WI38 (cell line): ENCODE results near the gene LBH.

Experiments used
- H3K4me3 ChIP-seq: 2 replicates; pipeline ENCODE4 v1.5.1; 2011; ENCODE audit warnings: low read depth, mild to moderate bottlenecking, control low read depth, low read length
- TF ChIP-seq, protein P1 (sequence below): IDR thresholded peaks from 2 replicates; pipeline ENCODE4 v1.5.1; 2012; ENCODE audit warnings: low read depth, mild to moderate bottlenecking, control low read depth, low read length

The LBH gene

DNA sequence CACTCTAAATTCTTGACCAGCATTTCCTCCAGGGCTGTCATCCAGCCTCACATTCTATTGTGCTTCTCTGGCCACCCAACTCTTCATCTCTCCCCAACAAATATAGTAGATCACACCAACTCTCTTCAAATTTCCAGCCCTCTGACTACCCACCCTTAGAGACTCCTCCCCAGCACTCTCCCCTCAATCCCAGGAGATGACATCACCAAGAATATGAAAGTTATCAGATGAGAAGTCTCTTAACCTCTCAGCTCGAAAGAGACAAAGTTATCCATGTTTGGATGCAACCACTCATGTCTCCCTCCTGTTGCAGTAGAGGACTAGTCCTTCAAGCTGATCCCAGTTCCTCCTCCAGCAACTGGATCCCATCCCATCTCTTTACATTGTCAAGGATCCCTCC is 47.1 kb downstream of the LBH start:
- TF ChIP-seq, protein P1, sequence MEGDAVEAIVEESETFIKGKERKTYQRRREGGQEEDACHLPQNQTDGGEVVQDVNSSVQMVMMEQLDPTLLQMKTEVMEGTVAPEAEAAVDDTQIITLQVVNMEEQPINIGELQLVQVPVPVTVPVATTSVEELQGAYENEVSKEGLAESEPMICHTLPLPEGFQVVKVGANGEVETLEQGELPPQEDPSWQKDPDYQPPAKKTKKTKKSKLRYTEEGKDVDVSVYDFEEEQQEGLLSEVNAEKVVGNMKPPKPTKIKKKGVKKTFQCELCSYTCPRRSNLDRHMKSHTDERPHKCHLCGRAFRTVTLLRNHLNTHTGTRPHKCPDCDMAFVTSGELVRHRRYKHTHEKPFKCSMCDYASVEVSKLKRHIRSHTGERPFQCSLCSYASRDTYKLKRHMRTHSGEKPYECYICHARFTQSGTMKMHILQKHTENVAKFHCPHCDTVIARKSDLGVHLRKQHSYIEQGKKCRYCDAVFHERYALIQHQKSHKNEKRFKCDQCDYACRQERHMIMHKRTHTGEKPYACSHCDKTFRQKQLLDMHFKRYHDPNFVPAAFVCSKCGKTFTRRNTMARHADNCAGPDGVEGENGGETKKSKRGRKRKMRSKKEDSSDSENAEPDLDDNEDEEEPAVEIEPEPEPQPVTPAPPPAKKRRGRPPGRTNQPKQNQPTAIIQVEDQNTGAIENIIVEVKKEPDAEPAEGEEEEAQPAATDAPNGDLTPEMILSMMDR, result no peak
- H3K4me3 ChIP-seq, result no peak overlapping the region

DNA sequence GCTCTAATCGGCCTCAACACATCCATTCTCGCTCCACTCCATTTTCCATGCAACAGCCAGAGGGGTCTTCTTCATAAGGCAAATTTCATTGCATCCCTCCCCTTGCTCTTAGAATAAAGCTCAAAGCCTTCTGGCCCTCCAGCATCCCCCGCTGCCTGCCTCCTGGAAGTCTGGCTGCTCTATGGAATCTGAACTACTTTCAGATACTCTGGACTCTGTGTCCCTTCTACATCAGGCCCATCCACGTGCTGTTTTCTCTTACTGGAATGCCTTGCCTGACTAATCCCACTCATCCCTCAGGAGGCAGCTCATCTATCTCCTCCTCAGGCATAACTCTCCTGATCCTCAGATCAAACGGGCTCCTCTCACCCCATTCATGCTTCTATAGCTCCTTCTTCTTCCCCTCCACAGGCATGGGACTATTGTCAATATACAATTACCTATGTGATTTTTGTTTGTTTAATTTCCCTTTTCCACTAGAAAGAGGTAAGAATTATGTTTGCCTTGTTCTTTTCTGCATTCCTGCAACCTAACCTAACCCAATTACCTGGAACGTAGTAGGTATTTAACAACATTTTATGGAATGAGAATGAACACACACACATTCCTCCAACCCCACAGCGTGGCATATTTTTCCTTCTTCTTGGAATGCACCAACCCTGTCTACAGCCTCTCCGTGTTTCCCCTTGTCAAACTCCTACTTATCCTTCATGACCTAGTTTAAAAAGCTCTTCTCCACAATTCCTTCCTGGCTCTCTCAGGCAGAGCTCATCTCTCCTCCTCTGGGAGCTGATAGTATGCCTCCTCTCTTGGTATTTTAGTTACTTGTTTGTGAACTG is 49.5 kb downstream of the LBH start:
- TF ChIP-seq, protein P1, result no peak
- no peak overlapping the region for H3K4me3 ChIP-seq

DNA sequence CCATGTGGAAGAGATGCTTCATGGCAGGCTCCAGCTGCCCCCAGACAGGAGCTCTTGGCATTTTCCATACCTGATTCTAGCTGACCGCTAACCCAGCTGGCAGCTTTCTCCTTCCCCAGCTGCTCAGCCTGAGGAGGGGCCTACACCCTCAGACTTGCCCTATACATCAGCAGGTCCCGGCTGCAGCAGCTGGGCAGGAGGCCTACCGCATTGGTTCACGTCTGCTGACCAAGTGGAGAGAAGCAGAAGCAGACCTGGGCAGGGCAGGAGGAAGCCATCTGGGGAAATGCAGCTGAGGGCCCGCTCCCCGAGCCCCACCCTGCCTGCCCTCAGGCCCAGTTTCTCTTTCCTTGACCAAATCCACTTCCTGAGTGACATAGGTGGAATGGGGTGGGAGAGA is 50.7 kb downstream of the LBH start:
- no peak overlapping the region for H3K4me3 ChIP-seq
- TF ChIP-seq, protein P1, result no peak

DNA sequence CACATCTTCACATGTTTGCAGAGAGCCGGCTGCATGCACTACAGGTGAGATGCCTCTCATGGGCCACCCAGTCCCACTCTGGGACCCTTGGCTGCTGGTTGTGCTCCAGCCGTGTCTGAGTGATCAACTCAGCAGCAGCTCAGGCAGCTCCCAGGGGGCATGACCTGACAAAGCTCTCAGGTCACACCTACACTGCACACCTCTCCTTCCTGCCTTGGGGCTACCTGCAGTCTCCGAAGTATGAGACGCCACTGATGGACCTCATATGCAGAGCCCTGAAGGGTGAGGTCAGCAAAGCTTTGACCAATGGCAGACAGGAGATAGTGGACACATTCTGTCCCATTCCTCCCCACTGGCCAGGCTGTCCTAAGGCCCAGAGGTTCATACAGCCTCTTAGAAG is 51.4 kb downstream of the LBH start:
- no peak overlapping the region for H3K4me3 ChIP-seq
- TF ChIP-seq, protein P1, result no peak

DNA sequence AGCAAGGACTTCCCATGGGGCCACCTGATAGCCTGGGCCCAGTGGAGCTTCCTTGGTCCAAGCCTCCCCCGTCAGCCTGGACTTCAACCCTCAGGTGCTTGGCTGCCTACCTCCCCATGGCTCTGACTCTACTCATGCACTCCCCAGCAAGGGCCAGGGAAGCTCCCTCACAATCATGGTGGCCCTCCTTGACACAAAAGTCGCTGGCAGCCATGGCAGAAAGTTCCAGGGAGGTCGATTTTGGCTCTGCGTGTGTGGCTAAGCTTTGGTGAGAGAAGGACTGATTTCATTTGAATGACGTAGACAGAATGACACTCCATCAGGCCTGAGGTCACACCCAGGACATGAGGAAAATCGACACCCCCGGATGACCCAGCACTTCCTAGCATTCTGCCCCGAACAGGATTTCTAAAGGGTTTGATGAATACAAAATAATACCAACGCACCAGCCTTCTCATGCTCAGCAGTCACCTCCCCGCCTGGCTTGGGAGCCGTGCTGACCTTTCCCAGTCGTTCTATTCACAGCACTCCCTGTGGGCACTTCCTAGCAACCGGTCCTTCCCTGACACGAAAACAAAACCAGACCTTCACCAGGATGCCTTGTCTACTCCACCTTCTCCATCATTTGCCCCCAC is 52.7 kb downstream of the LBH start:
- TF ChIP-seq, protein P1, result no peak
- H3K4me3 ChIP-seq, result no peak overlapping the region

DNA sequence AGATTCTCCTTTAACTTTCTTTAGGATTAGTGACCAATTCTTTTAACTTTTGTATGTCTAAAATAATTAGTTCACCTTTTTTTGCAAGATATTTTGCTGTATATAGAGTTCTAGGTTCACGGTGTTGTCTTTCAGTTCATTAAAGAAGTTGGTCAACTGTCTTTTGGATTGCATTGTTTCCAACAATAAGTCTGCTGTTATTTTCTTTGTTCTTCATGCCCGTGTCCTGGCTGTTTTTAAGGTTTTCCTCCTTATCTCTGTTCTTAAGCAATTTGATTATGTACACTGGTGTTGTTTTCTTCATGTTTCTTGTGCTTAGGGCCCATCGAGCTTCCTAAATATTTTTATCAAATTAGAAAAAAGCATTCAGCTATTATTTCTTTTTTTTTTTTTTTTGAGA is 54.4 kb downstream of the LBH start:
- TF ChIP-seq, protein P1, result no peak
- no peak overlapping the region for H3K4me3 ChIP-seq

DNA sequence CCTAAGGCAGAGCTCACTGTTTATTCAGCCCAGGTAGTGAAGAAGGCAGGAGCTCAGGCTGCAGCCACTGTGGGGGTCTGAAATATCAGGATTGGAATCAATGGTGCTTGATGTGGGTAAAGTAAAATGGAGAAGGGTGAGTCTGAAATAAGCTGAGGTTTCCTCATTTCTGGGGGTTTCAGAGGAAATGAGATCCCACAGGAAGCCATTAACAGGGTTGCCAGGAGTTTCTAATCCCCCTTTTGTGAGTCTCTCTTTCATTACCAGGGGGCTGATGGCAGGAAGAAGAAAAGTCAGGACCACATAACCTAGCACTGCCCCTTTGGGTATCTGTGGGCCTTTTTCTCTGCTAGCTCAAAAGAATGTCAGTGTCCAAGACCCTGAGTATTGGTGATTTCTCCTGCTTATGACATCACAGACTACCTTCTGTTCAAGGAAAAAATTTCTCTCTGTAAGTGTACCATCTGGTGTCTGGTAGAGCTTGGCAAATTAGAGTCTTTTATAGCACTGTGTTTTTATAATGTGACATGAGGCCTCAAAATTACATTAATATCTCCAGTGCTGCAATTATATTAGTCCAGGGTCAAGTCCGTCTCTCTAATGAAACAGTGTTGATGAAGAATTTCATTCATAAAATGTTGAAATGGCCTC is 56.0 kb downstream of the LBH start:
- no peak overlapping the region for H3K4me3 ChIP-seq
- TF ChIP-seq, protein P1, result no peak
